Activated naive CD8-positive, alpha-beta T cell treated with anti-CD3 and anti-CD28 coated beads, Interleukin-2, amount 10 ng/mL, durations not matched to agents 7 days and 5 days (primary cell): ENCODE measurements around the gene TXLNB. TPM values are rescaled to one million over a fixed set of nuclear protein-coding genes. Genes with fewer than 3 reads are reported as not detected.

Experiments used
- ATAC-seq: fragments of 150-1000 bp; cut with Tn5 transposase; one replicate; pipeline ENCODE4 v1.10.0; 2021; ENCODE audit warnings: low read depth, moderate library complexity
- POLR2A ChIA-PET: fragments of 350-600 bp; sonication (Branson Sonifier 250); formaldehyde crosslinking; loops from one replicate; lab custom pipeline; 2021; ENCODE audit warnings: antibody characterized with exemption; lab: Charles Lee
- DNase-seq: peaks from one replicate; pipeline ENCODE4 v3.0.0; 2021
- H3K27ac Mint-ChIP-seq: one replicate; pipeline ENCODE4 v1.8.0; 2022; ENCODE audit warnings: mild to moderate bottlenecking, mixed read lengths
- H3K27me3 Mint-ChIP-seq: one replicate; pipeline ENCODE4 v1.8.0; 2022; ENCODE audit warnings: mild to moderate bottlenecking, moderate library complexity, mixed read lengths
- H3K36me3 Mint-ChIP-seq: one replicate; pipeline ENCODE4 v1.8.0; 2021; ENCODE audit warnings: mild to moderate bottlenecking, mixed read lengths
- H3K4me1 Mint-ChIP-seq: one replicate; pipeline ENCODE4 v1.8.0; 2021; ENCODE audit warnings: mixed read lengths
- H3K4me3 Mint-ChIP-seq: one replicate; pipeline ENCODE4 v1.8.0; 2022; ENCODE audit warnings: mild to moderate bottlenecking, moderate library complexity, mixed read lengths
- H3K9me3 Mint-ChIP-seq: one replicate; pipeline ENCODE4 v1.8.0; 2021; ENCODE audit warnings: mixed read lengths
- total RNA-seq, 2 experiments: library from RNA; stranded (reverse); gene quantifications; one replicate each; pipeline ENCODE4 v1.2.3, GENCODE V29; 2021

The TXLNB gene
- under 1 TPM; 0.62 to 0.69 TPM for total RNA-seq

GRCh38 chr6:139291813-139292619 is at the start of gene TXLNB:
Gene TXLNB, minus strand, starts transcription at chr6:139291998. Its CDS starts 3,099 bp downstream, at chr6:139288899.
- no peaks in the 10 kb centered on the region for H3K27me3 Mint-ChIP-seq
- peaks cover 29% of the 10 kb centered on the region for H3K4me1 Mint-ChIP-seq
- ATAC-seq (peak; percentile 91), DNase-seq (peak; percentile 77)
- POLR2A ChIA-PET: interaction anchor here (0.5 to 3.2 kb wide), 13 partner anchors 9 to 167 kb away, joined by 3 to 41 read pairs (median 5); partner anchors contain the start of gene CITED2
- H3K27ac Mint-ChIP-seq: peak within 1 kb of the TSS; percentile 100
- peak within 1 kb of the TSS; percentile 91 for H3K4me3 Mint-ChIP-seq
- no peaks in the 10 kb centered on the region for H3K9me3 Mint-ChIP-seq
- peaks cover 6% of the 10 kb centered on the region for H3K36me3 Mint-ChIP-seq

- Mint-ChIP-seq H3K36me3 (no peaks in the 10 kb centered on the region), H3K4me1 (peaks cover 13% of the 10 kb centered on the region), H3K27ac (no peak overlapping the region), H3K9me3 (peaks cover 1% of the 10 kb centered on the region), H3K27me3 (no peaks in the 10 kb centered on the region), H3K4me3 (no peak overlapping the region)
- ATAC-seq (no peak), DNase-seq (no peak)
- POLR2A ChIA-PET: no interaction called here
Measured at GRCh38 chr6:139341060-139341459, 49.3 kb upstream of the TXLNB start.

DNA sequence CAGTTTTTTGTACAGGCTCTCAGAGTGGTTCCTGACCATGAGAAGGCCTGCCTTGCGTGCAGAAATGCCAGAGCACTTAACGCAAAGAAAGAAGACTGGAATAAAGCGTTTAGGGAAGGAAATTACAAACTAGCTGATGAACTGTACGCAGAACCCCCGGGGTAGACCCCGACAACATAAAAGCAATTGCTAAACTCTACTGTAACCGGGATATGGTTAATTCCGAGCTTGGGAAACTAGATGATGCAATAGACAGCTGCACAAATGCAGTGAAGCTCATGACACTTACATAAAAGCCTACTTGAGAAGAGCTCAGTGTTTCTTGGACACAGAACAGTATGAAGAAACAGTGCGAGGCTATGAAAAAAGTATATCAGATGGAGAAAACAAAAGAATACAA is 47.0 kb upstream of the TXLNB start:
- no peak for ATAC-seq
- no peak overlapping the region for H3K4me3 Mint-ChIP-seq
- POLR2A ChIA-PET: no interaction called here

GRCh38 chr6:139337830-139338229 is 46.0 kb upstream of the TXLNB start:
- DNase-seq (no peak), ATAC-seq (no peak)
- Mint-ChIP-seq H3K27me3 (no peaks in the 10 kb centered on the region), H3K36me3 (no peaks in the 10 kb centered on the region), H3K4me3 (no peak overlapping the region), H3K9me3 (peaks cover 4% of the 10 kb centered on the region), H3K4me1 (peaks cover 4% of the 10 kb centered on the region), H3K27ac (no peak overlapping the region)
- POLR2A ChIA-PET: no interaction called here

More for the DNA sequence above, 47.0 kb upstream of the TXLNB start:
- Mint-ChIP-seq H3K9me3 (peaks cover 1% of the 10 kb centered on the region), H3K36me3 (no peaks in the 10 kb centered on the region), H3K27ac (no peak overlapping the region), H3K4me1 (peaks cover 9% of the 10 kb centered on the region), H3K27me3 (no peaks in the 10 kb centered on the region)
- DNase-seq: no peak

GRCh38 chr6:139337001-139337400 is 45.2 kb upstream of the TXLNB start:
- Mint-ChIP-seq H3K27me3 (no peaks in the 10 kb centered on the region), H3K4me3 (no peak overlapping the region), H3K4me1 (no peaks in the 10 kb centered on the region), H3K36me3 (no peaks in the 10 kb centered on the region), H3K27ac (no peak overlapping the region), H3K9me3 (peaks cover 4% of the 10 kb centered on the region)
- DNase-seq (no peak), ATAC-seq (no peak)
- POLR2A ChIA-PET: no interaction called here

GRCh38 chr6:139336488-139336887 is 44.7 kb upstream of the TXLNB start:
- H3K9me3 Mint-ChIP-seq: peaks cover 4% of the 10 kb centered on the region
- H3K4me3 Mint-ChIP-seq: no peak overlapping the region
- no peak overlapping the region for H3K27ac Mint-ChIP-seq
- POLR2A ChIA-PET: no interaction called here
- no peaks in the 10 kb centered on the region for H3K36me3 Mint-ChIP-seq
- ATAC-seq: no peak
- DNase-seq: no peak
- no peaks in the 10 kb centered on the region for H3K27me3 Mint-ChIP-seq
- H3K4me1 Mint-ChIP-seq: no peaks in the 10 kb centered on the region

- POLR2A ChIA-PET: no interaction called here
- Mint-ChIP-seq H3K27me3 (no peaks in the 10 kb centered on the region), H3K27ac (no peak overlapping the region), H3K36me3 (no peaks in the 10 kb centered on the region), H3K4me3 (no peak overlapping the region), H3K9me3 (peaks cover 3% of the 10 kb centered on the region), H3K4me1 (no peaks in the 10 kb centered on the region)
- DNase-seq (no peak), ATAC-seq (no peak)
Measured at GRCh38 chr6:139335447-139336210, 43.8 kb upstream of the TXLNB start.

DNA sequence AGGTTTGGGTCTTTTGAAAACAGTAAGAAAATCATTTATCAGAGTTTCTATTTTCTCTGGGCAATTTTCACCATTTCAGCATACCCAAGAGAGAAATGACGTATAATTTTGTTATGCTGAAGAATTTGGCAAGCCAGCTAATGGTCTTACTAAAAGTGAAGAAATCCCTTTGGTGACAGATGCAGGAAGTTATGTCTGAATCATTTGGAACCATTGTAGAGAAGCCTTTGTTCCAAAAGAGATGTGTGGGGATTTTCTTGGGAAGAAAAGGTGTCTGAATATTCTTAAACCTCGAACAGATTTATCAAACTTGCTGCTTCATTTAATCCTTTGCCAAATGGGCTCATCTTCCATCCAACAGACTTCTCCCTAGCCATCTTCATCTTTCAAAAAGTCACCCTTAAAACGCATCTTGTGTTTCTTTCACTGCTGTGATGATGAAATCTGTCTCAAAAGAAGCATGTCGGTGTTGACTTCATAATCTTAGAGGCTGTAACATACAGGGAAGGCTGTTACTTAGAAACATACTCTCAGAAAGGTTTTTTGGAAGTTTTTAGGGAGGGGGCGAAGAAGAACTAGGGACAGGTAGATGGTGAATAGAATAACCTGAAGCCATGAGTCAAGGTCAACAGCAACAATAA is 43.1 kb upstream of the TXLNB start:
- Mint-ChIP-seq H3K27me3 (no peaks in the 10 kb centered on the region), H3K4me1 (no peaks in the 10 kb centered on the region), H3K4me3 (no peak overlapping the region), H3K9me3 (peaks cover 3% of the 10 kb centered on the region), H3K36me3 (no peaks in the 10 kb centered on the region), H3K27ac (no peak overlapping the region)
- POLR2A ChIA-PET: no interaction called here
- no peak for ATAC-seq
- DNase-seq: no peak

GRCh38 chr6:139330826-139331500 is 39.2 kb upstream of the TXLNB start:
- no peaks in the 10 kb centered on the region for H3K27me3 Mint-ChIP-seq
- H3K27ac Mint-ChIP-seq: no peak overlapping the region
- no peak overlapping the region for H3K4me3 Mint-ChIP-seq
- peaks cover 8% of the 10 kb centered on the region for H3K9me3 Mint-ChIP-seq
- H3K4me1 Mint-ChIP-seq: no peaks in the 10 kb centered on the region
- no peak for DNase-seq
- ATAC-seq: no peak
- POLR2A ChIA-PET: interaction anchor here (0.8 kb wide), 1 partner anchor 43 kb away, joined by 3 read pairs; the partner anchor contains the start of gene CITED2
- H3K36me3 Mint-ChIP-seq: peaks cover 5% of the 10 kb centered on the region

- POLR2A ChIA-PET: interaction anchor here (0.8 kb wide), 1 partner anchor 44 kb away, joined by 3 read pairs; the partner anchor contains the start of gene CITED2
- ATAC-seq (no peak), DNase-seq (no peak)
- Mint-ChIP-seq H3K36me3 (peaks cover 5% of the 10 kb centered on the region), H3K27ac (no peak overlapping the region), H3K4me1 (peaks cover 2% of the 10 kb centered on the region), H3K9me3 (peaks cover 8% of the 10 kb centered on the region), H3K4me3 (no peak overlapping the region), H3K27me3 (no peaks in the 10 kb centered on the region)
Measured at GRCh38 chr6:139330306-139330705, 38.5 kb upstream of the TXLNB start.

- ATAC-seq: no peak
- Mint-ChIP-seq H3K9me3 (peaks cover 8% of the 10 kb centered on the region), H3K4me3 (no peak overlapping the region), H3K4me1 (peaks cover 4% of the 10 kb centered on the region), H3K27me3 (no peaks in the 10 kb centered on the region), H3K36me3 (peaks cover 5% of the 10 kb centered on the region), H3K27ac (no peak overlapping the region)
- DNase-seq: no peak
- POLR2A ChIA-PET: no interaction called here
Measured at GRCh38 chr6:139329224-139329623, 37.4 kb upstream of the TXLNB start.

GRCh38 chr6:139327038-139327437 is 35.2 kb upstream of the TXLNB start:
- peaks cover 15% of the 10 kb centered on the region for H3K36me3 Mint-ChIP-seq
- no peak overlapping the region for H3K27ac Mint-ChIP-seq
- H3K4me1 Mint-ChIP-seq: peaks cover 11% of the 10 kb centered on the region
- H3K27me3 Mint-ChIP-seq: no peaks in the 10 kb centered on the region
- DNase-seq (no peak), ATAC-seq (no peak)
- no peak overlapping the region for H3K4me3 Mint-ChIP-seq
- POLR2A ChIA-PET: interaction anchor here (4.1 kb wide), 1 partner anchor 36 kb away, joined by 41 read pairs; the partner anchor contains the start of gene TXLNB
- H3K9me3 Mint-ChIP-seq: peaks cover 9% of the 10 kb centered on the region
